ENCODE data around the gene ARHGEF25.
"Not testable (repeated sequence)": the region's sequence is repeated elsewhere in the genome, so short reads cannot be mapped to it uniquely, and the experiment has no call there.

The ARHGEF25 gene

GRCh38 chr12:57654042-57654441 lies 42.8 kb downstream of the ARHGEF25 start:
- no peak overlapping the region for H3K4me3 ChIP-seq (replicated peaks; ENCODE audit: low read depth, low read length)
- no peak for DNase-seq (ENCODE audit: extremely low read depth, insufficient read length)
- H3K27me3 ChIP-seq (replicated peaks; ENCODE audit: control insufficient read depth, insufficient read depth, low read length) = no peaks in the 10 kb centered on the region
- TF ChIP-seq CTCF (IDR thresholded peaks at IDR 0.05; ENCODE audit: insufficient read depth, low read length, poor library complexity, severe bottlenecking) = no peak
- H3K36me3 ChIP-seq (ENCODE audit: control insufficient read depth, insufficient read depth, low read length) = no peaks in the 10 kb centered on the region

GRCh38 chr12:57655541-57656240 lies 44.5 kb downstream of the ARHGEF25 start:
- Histone ChIP-seq H3K36me3 (ENCODE audit: control insufficient read depth, insufficient read depth, low read length) (no peaks in the 10 kb centered on the region), H3K27me3 (replicated peaks; ENCODE audit: control insufficient read depth, insufficient read depth, low read length) (no peaks in the 10 kb centered on the region), H3K4me3 (replicated peaks; ENCODE audit: low read depth, low read length) (no peak overlapping the region)
- no peak for TF ChIP-seq CTCF (IDR thresholded peaks at IDR 0.05; ENCODE audit: insufficient read depth, low read length, poor library complexity, severe bottlenecking)
- DNase-seq (ENCODE audit: extremely low read depth, insufficient read length) = no peak

GRCh38 chr12:57656408-57656807 lies 45.2 kb downstream of the ARHGEF25 start:
- DNase-seq (ENCODE audit: extremely low read depth, insufficient read length); H3K27me3 ChIP-seq (replicated peaks; ENCODE audit: control insufficient read depth, insufficient read depth, low read length); H3K36me3 ChIP-seq (ENCODE audit: control insufficient read depth, insufficient read depth, low read length); H3K4me3 ChIP-seq (replicated peaks; ENCODE audit: low read depth, low read length): not testable (repeated sequence)

- H3K4me3 ChIP-seq (replicated peaks; ENCODE audit: low read depth, low read length) = no peak overlapping the region
- no peak for TF ChIP-seq CTCF (IDR thresholded peaks at IDR 0.05; ENCODE audit: insufficient read depth, low read length, poor library complexity, severe bottlenecking)
- H3K27me3 ChIP-seq (replicated peaks; ENCODE audit: control insufficient read depth, insufficient read depth, low read length) = no peaks in the 10 kb centered on the region
- no peaks in the 10 kb centered on the region for H3K36me3 ChIP-seq (ENCODE audit: control insufficient read depth, insufficient read depth, low read length)
- no peak for DNase-seq (ENCODE audit: extremely low read depth, insufficient read length)
These were observed 46.5 kb downstream of the ARHGEF25 start for GRCh38 chr12:57657744-57658143.

GRCh38 chr12:57658890-57659289 lies 47.7 kb downstream of the ARHGEF25 start:
- H3K36me3 ChIP-seq (ENCODE audit: control insufficient read depth, insufficient read depth, low read length) = no peaks in the 10 kb centered on the region
- H3K4me3 ChIP-seq (replicated peaks; ENCODE audit: low read depth, low read length) = no peak overlapping the region
- no peak for TF ChIP-seq CTCF (IDR thresholded peaks at IDR 0.05; ENCODE audit: insufficient read depth, low read length, poor library complexity, severe bottlenecking)
- DNase-seq (ENCODE audit: extremely low read depth, insufficient read length) = no peak
- H3K27me3 ChIP-seq (replicated peaks; ENCODE audit: control insufficient read depth, insufficient read depth, low read length) = no peaks in the 10 kb centered on the region

- DNase-seq (ENCODE audit: extremely low read depth, insufficient read length) = no peak
- Histone ChIP-seq H3K4me3 (replicated peaks; ENCODE audit: low read depth, low read length) (no peak overlapping the region), H3K27me3 (replicated peaks; ENCODE audit: control insufficient read depth, insufficient read depth, low read length) (no peaks in the 10 kb centered on the region), H3K36me3 (ENCODE audit: control insufficient read depth, insufficient read depth, low read length) (no peaks in the 10 kb centered on the region)
- no peak for TF ChIP-seq CTCF (IDR thresholded peaks at IDR 0.05; ENCODE audit: insufficient read depth, low read length, poor library complexity, severe bottlenecking)
These were observed 50.1 kb downstream of the ARHGEF25 start for GRCh38 chr12:57661376-57661775.

- not testable (repeated sequence) for H3K27me3 ChIP-seq (replicated peaks; ENCODE audit: control insufficient read depth, insufficient read depth, low read length); H3K4me3 ChIP-seq (replicated peaks; ENCODE audit: low read depth, low read length); DNase-seq (ENCODE audit: extremely low read depth, insufficient read length)
These were observed 54.0 kb downstream of the ARHGEF25 start for GRCh38 chr12:57665066-57665820.

More at GRCh38 chr12:57665066-57665820, 54.0 kb downstream of the ARHGEF25 start:
- H3K36me3 ChIP-seq (ENCODE audit: control insufficient read depth, insufficient read depth, low read length) = not testable (repeated sequence)

Data from GM06990 (cell line).